GM12872 (cell line): ENCODE measurements around the gene ZNF331.
A peak's percentile ranks its signal among the peaks of the same experiment; 100 is the strongest.

ENCODE experiments used
- TF ChIP-seq, protein P1 (sequence below): IDR thresholded peaks from 3 replicates; pipeline ENCODE4 v1.5.1; 2011; ENCODE audit warnings: low read depth, mild to moderate bottlenecking, low read length, moderate library complexity; ENCODE audit not compliant: insufficient read depth

Gene ZNF331

DNA sequence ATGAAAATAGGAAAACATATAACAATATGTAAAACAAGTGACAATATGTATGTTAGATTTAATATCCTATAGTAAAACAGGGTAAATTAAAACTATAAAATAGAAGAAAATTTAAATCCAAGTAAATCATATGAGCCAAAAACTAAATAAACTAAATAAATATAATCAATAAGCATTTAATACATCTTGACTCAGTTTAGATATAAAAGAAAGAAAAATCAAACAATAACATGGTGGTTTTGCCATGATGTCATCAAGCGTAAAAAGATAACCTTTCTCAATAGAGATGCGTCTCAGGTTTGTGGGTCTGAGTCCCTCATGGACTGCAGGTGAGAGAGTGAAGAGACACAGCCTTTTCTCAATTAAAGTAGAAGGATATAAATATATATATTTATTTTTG, 26.6 kb upstream of the ZNF331 start:
- TF ChIP-seq, protein P1, sequence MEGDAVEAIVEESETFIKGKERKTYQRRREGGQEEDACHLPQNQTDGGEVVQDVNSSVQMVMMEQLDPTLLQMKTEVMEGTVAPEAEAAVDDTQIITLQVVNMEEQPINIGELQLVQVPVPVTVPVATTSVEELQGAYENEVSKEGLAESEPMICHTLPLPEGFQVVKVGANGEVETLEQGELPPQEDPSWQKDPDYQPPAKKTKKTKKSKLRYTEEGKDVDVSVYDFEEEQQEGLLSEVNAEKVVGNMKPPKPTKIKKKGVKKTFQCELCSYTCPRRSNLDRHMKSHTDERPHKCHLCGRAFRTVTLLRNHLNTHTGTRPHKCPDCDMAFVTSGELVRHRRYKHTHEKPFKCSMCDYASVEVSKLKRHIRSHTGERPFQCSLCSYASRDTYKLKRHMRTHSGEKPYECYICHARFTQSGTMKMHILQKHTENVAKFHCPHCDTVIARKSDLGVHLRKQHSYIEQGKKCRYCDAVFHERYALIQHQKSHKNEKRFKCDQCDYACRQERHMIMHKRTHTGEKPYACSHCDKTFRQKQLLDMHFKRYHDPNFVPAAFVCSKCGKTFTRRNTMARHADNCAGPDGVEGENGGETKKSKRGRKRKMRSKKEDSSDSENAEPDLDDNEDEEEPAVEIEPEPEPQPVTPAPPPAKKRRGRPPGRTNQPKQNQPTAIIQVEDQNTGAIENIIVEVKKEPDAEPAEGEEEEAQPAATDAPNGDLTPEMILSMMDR = no peak

DNA sequence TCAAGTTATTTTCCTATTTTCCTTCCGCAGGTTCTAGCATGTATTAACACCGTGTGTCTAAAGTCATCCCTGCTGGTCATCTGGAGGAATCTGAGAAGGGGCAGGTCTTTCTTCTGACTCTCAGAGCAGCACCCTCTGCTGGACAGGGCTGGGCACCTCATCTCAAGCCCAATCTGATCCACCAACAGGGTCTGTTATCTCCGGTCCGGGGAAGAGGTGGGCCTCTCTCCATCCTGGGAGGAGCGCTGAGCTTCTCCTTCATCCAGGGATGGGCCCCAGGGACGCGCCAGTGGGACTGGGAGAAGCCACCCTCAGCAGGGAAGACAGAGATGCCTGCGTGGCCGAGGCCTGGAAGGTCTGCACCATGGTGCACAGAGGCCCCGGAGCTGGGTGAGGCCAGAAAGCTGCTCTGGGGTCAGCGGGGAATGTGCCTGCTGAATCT, 26.0 kb upstream of the ZNF331 start:
- TF ChIP-seq, protein P1 = peak; percentile 36; the same call in 1 of the 3 replicates

DNA sequence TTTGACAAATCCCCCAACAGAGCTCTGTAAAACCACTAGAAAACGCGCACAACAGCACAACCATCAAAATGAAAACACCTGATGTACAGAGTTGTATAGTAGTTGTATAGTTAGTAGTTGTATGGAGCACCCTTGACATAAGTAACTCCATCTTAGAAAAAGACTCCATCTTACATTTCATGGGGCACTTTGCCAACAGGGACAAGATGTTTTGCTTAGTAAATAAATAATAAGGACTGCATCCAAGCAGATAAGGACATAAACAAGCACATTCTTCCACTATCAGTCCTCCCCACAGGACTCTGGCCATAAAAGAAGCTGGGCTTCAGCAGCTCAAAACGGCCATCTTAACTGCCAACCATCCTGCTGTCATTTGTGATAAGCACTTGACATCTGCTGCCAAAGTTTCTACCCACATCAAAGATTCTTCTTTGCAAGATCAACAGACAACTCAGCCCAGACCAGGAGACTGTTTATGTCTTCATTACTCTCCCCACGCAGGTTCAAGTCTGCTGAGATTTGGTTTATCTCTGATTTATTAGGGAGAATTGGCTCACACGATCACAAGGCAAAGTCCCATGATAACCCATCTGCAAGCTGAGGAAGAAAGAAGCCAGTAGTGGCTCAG, 20.7 kb upstream of the ZNF331 start:
- TF ChIP-seq, protein P1 = no peak

DNA sequence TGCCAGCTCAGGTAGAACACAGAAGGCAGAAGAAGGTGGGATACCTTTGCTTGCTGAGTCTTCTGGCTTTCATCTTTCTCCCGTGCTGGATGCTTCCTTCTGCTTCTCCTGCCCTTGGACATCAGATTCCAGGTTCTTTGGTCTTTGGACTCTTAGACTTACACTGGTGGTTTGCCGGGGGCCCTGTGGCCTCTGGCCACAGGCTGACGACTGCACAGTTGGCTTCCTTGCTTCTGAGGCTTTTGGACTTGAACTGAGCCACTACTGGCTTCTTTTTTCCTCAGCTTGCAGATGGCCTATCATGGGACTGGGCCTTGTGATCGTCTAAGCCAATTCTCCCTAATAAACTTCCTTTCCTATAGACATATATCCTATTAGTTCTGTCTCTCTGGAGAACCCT, 19.8 kb upstream of the ZNF331 start:
- TF ChIP-seq, protein P1 = no peak

DNA sequence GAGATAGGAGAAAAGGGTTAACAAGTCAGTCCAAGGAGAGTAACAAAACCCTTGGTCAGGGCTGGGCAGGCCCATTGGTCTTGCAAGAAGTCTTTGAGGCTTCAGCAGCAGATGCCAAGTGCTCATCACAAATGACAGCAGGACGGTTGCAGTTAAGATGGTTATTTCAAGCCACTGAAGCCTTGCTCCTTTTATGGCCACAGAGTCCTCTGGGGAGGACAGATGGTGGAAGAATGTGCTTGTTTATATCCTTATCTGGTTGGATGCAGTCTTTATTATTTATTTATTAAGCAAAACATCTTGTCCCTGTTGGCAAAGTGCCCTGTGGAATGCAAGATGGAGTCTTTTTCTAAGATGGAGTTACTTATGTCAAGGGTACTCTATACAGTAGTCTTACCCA, 19.2 kb upstream of the ZNF331 start:
- TF ChIP-seq, protein P1 = no peak

DNA sequence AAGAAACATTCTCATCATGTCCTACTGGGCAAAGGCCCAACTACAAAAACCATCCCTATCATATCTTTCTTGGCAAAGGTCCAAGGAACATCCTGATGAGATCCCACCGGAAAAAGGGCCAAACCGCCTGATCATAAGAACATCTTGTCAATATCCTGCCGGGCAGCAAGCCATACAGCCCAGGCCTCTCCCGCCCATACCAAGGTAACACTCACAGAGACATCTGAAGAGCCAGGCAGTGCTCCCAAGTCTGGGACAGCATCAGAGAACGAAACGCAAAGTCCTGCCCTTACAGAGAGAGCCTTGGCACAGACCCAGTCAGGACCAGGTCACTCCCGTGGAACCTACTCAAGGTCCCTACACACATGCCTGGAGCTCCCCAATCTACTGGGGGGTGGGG, 18.5 kb upstream of the ZNF331 start:
- TF ChIP-seq, protein P1 = no peak

DNA sequence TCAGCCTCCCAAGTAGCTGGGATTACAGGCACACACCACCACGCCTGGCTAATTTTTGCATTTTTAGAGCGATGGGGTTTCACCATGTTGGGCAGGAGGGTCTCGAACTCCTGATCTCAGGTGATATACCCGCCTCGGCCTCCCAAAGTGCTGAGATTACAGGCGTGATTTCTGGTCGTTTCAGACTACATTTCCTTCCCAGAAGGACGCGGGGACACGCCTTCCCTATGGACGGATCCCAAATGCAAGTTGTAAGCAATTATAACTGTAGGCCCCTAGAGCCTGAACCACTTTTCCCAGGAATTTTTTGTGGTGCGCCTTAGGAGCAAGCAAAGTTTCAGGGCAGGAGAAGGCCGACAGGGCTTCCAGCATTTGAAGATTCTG, 17.8 kb upstream of the ZNF331 start:
- TF ChIP-seq, protein P1 = no peak
